Stimulated activated CD8-positive, alpha-beta memory T cell treated with anti-CD3 and anti-CD28 coated beads, Interleukin-7, amount 100 ng/mL, for 4 hours (primary cell): ENCODE results near the gene TSEN2.
"Not testable (repeated sequence)": the region's sequence is repeated elsewhere in the genome, so short reads cannot be mapped to it uniquely, and the experiment has no call there.

ENCODE experiments used
- DNase-seq, 2 donors: peaks; one replicate each; pipeline ENCODE4 v3.0.0-alpha.2; 2020; ENCODE audit warnings: low read depth in 2 of 2

The TSEN2 gene

DNA sequence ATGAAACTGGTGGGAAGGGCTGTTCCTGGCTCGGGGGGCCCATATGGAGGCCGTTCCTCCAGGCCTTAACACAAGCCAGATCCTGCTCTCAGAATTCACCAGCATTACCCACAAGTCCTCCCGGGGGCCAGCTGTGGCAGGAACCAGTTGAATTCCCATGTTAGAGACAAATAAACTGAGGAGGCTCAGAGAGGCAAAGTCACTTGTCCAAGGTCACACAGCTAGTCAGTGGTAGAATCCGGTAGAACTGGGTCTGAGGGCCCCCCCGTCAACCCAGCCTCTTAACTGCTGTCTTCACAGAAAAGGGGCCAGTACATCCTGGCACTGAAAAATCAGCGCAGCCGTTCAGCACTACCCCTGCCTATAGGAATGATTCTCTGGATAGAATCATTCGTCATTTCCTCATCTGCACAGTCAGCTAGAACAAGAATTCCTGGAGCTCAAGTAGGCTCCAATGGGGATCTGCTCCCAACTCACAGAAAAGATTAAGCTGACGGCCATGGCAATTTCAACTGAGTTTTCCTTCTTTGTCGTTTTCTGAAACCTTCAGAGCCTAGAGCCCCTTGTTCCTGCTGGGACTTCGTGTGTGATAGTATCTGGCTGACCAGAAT lies 12.2 kb upstream of the TSEN2 start:
- DNase-seq: no peak

- no peak for DNase-seq
These were observed 11.5 kb upstream of the TSEN2 start for GRCh38 chr3:12472796-12473195.

DNA sequence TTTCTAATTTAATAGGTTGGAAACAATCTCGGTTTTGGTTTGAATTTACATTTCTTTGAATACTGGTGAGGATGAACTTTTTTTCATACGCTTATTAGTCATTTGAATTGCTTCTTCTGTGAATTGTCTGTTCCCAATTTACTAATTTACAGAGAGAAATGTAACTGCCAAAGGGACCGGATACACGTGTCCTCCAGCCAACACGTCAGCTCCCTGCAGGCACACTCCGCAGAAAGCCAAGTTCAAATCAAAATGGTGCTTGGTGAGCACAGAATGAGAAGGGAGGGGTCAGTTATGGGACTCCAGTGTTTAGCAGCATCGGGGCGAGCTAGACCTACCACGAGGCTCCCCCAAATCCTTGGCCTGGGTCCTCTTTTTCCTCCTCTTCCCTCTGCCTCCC lies 10.8 kb upstream of the TSEN2 start:
- DNase-seq: no peak

GRCh38 chr3:12476238-12476897 lies 7.9 kb upstream of the TSEN2 start:
- no peak for DNase-seq

DNA sequence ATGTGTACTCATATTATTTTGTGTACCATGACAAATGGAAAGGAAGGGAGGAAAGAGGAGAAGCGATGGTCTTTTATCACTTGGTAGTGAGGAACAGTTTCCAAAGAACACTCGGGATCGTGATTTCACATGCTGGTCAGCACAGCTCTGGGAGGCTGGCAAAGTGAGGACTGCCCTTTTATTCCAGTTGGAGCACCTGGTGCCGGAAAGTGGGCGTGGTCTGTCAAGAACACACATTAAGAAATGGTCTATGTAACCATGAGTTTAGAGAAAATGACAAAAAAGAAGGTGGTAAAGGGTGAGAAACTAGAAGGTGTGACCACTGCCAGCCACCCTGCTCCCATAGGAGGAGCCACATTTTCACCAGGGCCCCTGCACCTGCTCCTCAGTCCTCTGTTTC lies 7.0 kb upstream of the TSEN2 start:
- DNase-seq: no peak

DNA sequence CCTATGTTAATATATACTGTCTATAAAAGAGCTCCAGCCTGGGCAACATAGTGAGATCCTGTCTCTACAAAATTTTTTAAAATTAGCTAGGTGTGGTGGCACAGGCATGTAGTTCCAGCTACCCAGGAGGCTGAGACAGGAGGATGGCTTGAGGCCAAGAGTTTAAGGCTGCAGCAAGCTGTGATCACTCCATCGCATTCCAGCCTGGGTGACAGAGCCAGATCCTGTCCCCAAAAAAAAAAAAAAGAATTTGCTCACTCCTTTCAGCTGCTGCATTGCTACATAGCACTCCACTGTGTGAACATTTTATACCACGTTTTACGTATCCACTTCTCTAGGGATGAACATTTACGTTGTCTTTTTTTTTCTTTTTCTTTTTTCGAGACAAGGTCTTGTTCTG lies 6.0 kb upstream of the TSEN2 start:
- no peak for DNase-seq

DNA sequence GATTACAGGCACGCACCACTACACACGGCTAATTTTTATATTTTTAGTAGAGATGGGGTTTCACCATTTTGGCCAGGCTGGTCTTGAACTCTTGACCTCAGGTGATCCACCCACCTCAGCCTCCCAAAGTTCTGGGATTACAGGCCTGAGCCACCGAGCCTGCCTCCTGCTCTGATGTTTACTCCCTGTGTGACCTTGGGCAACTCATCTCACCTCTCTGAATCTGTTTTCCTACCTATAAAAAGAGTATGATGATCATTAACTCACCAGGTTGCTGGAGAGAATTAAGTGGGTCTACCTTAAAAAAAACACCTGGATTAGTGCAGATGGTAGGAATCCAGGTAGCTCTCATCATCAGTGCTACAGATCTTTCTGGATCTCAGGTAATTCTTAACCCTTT lies 5.1 kb upstream of the TSEN2 start:
- not testable (repeated sequence) for DNase-seq

DNA sequence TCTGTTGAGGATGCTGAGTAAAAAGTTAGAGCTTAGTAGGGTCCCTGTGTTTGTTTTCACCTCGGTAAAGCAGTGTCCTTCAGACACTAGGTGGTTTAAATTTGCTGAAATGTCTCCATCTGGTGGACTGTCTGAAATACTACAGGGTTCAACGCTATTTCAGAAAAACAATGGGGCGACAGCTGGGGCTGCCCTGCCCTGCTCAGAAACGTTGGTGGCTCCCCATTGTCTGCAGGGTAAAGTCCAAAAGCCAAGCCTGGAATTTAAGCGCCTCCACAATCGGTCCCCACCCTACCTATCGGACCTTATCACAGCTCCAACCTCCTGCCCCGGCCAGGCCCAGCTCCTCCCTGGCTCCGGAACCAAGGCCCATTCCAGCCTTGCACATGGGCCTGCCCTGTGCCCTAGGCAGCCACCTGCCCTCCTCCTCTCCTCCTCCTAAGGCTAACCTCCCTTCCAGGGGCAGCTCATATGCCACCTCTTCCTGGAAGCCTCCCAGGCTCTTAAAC lies 4.3 kb upstream of the TSEN2 start:
- no peak for DNase-seq

- no peak for DNase-seq
These were observed 870 bp upstream of the TSEN2 start for GRCh38 chr3:12483410-12483809.

- DNase-seq: no peak
These were observed 445 bp upstream of the TSEN2 start for GRCh38 chr3:12483872-12484197.

- no peak for DNase-seq
These were observed 675 bp downstream of the TSEN2 start for GRCh38 chr3:12484983-12485327.

- DNase-seq: no peak
These were observed 1.7 kb downstream of the TSEN2 start for GRCh38 chr3:12486001-12486400.

DNA sequence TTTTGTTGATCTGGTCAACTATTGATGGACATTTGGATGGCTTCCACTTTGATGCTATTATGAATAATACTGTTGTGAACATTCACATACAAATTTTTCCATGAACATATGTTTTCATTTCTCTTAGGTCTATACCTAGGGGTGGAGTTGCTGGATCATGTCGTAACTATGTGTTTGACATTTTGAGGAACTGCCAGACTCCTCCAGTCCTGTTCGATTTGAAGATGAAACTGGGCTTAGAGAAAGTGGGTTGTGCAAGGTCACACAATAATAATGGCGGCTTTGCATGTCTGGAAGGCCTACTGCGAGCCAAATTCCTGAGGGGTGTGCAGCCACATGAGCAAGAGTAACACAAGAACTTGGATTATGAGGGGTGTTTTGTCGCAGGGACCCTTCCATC lies 2.6 kb downstream of the TSEN2 start:
- DNase-seq: no peak

DNA sequence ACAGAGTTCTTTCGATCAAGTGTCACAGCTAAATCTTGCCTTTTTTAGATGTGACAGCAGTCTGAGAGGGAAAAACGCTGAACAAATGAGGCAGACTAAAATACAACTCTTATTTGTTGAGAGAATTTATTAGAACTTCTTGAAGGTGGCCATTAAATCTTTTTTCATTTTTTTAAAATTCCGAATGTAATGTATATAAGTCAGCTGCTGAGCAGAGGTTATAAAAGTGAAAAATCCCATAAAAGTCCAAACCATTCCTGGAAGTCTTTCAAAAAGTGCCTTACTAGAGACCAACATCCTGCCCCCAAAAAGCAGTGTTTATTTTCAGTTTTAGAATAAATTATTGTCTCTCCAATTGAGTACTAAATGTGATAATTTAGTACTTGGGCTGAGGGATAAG lies 3.1 kb downstream of the TSEN2 start:
- no peak for DNase-seq

- no peak for DNase-seq
These were observed 3.5 kb downstream of the TSEN2 start for GRCh38 chr3:12487786-12488185.

DNA sequence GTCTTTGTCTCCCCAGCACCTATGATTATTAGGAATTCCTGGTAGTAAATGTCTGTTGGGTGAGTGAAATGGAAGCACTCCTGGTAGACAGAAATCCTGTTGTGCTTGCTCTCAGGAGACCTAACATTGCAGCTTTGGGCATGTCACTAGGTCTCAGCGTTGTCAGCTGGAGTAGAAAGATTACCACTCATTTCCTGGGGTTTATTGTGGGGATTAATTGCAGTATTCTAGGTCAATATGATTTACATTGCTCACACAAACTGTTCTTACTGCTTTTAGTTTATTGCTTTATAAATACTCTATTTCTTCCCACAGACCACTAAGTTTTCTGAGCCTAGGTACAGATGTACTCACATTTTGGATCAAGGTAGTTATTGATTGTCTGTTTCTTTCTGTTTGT lies 5.1 kb downstream of the TSEN2 start:
- DNase-seq: no peak

DNA sequence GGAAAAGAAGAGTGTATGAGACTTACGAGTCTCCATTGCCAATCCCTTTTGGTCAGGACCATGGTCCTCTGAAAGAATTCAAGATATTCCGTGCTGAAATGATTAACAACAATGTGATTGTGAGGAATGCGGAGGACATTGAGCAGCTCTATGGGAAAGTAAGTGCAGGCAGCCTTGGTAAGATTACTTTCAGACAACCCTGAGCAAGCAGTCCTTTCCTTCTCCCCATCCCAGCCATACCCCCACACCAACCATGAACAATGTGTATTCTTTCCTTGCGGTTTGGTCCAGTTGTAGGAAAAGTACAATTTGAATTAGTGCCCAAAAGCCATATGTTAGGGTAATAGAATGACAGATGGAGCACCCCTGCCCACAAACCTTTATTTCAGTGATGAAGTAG lies 5.6 kb downstream of the TSEN2 start:
- DNase-seq: no peak

DNA sequence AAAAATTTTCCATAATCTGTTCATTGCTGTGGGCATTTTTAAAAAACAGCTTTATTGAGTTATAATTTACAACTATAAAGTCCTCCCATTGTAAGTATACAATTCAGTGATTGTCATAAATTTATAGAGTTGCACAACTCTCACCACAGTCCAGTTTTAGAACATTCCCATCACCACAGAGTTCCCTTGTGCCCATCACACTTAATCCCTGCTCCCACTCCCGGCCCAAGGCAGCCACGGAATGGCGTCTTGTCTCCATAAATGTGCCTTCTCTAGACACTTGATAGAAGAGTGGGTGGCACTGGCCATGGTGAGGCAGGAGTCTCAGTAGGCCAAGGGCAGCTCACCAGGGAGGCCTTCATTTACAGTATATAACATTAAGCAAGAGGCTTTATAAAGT lies 6.3 kb downstream of the TSEN2 start:
- DNase-seq: no peak

DNA sequence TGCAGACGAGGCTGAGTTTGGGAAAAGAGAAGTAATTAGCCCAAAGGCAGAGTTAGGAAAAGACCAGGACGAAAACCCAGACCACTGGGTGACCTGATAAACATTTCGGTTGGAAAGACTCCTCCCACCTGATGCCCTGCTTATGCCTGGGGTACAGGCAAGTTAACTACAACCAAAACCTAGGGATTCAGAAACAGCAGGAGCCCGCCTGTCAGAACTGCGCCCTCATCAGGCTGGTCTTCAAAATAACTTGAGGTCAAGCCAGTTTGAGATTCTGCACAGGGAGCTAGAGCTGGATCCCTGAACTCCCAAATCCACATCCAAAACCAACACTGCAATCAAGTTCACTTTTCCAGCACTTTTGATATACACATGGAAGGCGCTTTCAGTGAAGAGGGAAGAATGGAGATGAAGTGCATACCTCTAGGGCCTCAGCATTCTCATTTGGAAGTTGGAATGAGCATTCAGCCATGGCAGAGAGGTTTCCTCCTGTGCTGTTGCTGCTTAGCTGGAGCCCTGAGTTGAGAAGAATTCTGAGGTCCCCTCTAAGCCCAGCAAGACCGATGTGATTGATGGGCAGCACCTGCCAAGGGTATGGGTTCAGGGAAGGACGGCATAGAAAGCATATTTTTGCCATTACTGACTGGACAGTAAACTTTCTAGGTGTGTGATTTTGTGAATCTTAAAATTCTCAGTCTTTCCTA lies 11.6 kb downstream of the TSEN2 start:
- DNase-seq: no peak

DNA sequence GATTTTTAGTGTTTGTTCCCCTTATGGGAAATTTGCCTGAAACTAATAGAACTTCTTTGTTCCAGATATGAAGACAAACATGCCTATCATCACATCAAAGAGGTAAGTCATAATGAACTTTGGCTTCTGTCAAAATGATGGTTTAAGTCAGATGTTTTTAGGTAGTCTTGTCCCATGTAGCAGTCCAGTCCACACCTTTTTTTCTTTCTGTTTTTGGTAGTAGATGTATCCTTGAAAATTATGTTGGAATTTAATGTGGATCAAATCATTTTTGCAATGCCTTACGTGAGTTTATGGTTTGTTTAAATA lies 12.1 kb downstream of the TSEN2 start:
- DNase-seq: no peak

- DNase-seq: no peak
These were observed 15.2 kb downstream of the TSEN2 start for GRCh38 chr3:12499474-12499873.

- no peak for DNase-seq
These were observed 17.2 kb downstream of the TSEN2 start for GRCh38 chr3:12501360-12502020.
